ENCODE results near the gene LGALS13.
"Not testable (repeated sequence)": the region's sequence is repeated elsewhere in the genome, so short reads cannot be mapped to it uniquely, and the experiment has no call there.

LGALS13 gene

GRCh38 chr19:39607021-39607420 is 4.7 kb downstream of the LGALS13 start:
- TF ChIP-seq CTCF (IDR thresholded peaks at IDR 0.05; ENCODE audit: control insufficient read depth, insufficient read depth, low read depth, low read length, missing control alignments), result no peak
- DNase-seq (ENCODE audit: low read depth), result no peak
- H3K4me3 ChIP-seq (ENCODE audit: control insufficient read depth, low read depth, low read length), result no peak overlapping the region

DNA sequence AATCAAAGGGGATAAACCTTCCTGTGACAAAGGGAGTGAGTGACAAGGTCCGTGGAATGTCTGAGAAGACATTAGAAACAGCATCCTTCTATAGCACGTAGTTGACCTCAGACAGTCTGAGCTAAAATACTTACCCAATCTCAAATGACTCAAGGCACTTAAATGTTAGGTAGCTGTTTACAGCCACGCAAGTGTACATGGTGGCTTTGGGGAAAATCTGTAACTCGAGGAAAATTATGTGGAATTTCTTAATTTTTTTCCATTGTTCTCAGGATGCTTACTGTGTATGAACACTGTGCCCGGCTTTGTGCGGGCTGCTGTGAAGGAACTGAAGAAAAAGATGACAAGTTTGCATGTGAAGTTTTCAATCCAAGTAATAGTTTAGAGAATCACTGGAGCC is 5.2 kb downstream of the LGALS13 start:
- H3K4me3 ChIP-seq (ENCODE audit: control insufficient read depth, low read depth, low read length), result no peak overlapping the region
- DNase-seq (ENCODE audit: low read depth), result no peak
- TF ChIP-seq CTCF (IDR thresholded peaks at IDR 0.05; ENCODE audit: control insufficient read depth, insufficient read depth, low read depth, low read length, missing control alignments), result no peak

GRCh38 chr19:39613597-39613996 is 11.3 kb downstream of the LGALS13 start:
- DNase-seq (ENCODE audit: low read depth), result no peak
- H3K4me3 ChIP-seq (ENCODE audit: control insufficient read depth, low read depth, low read length), result no peak overlapping the region
- no peak for TF ChIP-seq CTCF (IDR thresholded peaks at IDR 0.05; ENCODE audit: control insufficient read depth, insufficient read depth, low read depth, low read length, missing control alignments)

DNA sequence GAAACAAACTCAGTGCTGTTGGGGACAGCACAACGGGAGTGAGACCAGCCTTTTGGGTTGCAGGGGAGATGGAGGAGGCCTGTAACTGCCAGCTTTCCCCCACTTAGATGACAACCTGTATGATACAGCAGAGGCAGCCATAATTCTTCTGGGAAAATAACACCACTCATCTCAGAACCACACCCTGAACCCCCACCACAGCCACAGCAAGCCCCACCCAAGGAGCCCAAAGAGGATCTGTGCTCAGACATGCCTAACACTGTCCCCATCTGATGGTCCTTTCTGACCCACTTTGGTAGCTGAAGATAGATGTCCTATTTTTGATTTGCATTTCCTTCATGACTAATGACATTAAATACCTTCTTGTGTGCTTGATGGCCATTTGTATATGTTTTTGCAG is 15.4 kb downstream of the LGALS13 start:
- H3K4me3 ChIP-seq (ENCODE audit: control insufficient read depth, low read depth, low read length), result no peak overlapping the region
- no peak for TF ChIP-seq CTCF (IDR thresholded peaks at IDR 0.05; ENCODE audit: control insufficient read depth, insufficient read depth, low read depth, low read length, missing control alignments)
- DNase-seq (ENCODE audit: low read depth), result no peak

- no peak overlapping the region for H3K4me3 ChIP-seq (ENCODE audit: control insufficient read depth, low read depth, low read length)
- DNase-seq (ENCODE audit: low read depth), result no peak
- TF ChIP-seq CTCF (IDR thresholded peaks at IDR 0.05; ENCODE audit: control insufficient read depth, insufficient read depth, low read depth, low read length, missing control alignments), result no peak
Measured at GRCh38 chr19:39623946-39624345, 21.6 kb downstream of the LGALS13 start.

DNA sequence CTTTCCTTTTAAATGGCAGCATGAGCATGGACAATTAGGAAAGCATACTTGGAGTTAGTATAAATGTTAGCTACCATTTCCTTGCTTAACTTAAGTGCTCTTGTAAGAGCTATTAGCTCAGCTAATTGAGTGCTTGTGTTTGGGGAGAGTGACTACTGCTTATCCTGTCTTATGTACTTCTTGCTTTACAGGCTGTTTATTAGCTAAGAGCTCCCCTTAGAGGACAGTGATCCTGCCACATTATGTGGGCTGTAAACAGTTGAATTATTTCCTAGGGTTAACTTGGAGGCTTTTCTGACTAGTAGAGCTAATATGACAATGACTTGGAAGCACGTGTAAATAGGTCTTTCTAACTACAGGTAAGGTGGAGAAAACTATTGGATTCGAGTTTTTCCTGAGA is 25.3 kb downstream of the LGALS13 start:
- not testable (repeated sequence) for DNase-seq (ENCODE audit: low read depth)

DNA sequence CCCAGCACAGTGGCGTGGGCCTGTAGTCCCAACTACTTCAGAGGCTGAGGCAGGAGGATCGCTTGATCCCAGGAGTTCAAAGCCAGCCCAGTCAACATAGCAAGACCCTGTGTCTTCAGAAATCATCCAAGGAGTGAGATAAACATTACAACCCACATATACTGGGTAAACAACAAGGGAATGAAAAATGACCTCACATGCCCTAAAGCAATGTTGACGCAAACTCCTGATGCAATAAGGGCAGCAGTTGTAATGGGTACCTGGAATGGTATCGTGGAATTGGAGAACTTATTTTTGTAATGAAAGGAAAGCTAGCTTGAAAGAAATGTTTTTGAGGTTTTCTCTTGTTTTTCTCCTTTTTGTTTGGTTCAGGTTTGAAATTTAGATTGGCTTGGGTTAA is 28.9 kb downstream of the LGALS13 start:
- TF ChIP-seq CTCF (IDR thresholded peaks at IDR 0.05; ENCODE audit: control insufficient read depth, insufficient read depth, low read depth, low read length, missing control alignments), result no peak
- H3K4me3 ChIP-seq (ENCODE audit: control insufficient read depth, low read depth, low read length), result no peak overlapping the region

More for the DNA sequence above, 25.3 kb downstream of the LGALS13 start:
- H3K4me3 ChIP-seq (ENCODE audit: control insufficient read depth, low read depth, low read length), result not testable (repeated sequence)

More for the DNA sequence above, 28.9 kb downstream of the LGALS13 start:
- no peak for DNase-seq (ENCODE audit: low read depth)
